NT2/D1 (cell line): ENCODE measurements around the gene CAPN13.

Source experiments
- YY1 ChIP-seq: IDR thresholded peaks from 2 replicates; pipeline ENCODE4 v1.6.1; 2011; ENCODE audit not compliant: insufficient read length, insufficient read depth
- ZNF274 ChIP-seq: IDR thresholded peaks from 2 replicates; pipeline ENCODE4 v1.6.1; 2011; ENCODE audit warnings: mild to moderate bottlenecking, low read depth, low read length

DNA sequence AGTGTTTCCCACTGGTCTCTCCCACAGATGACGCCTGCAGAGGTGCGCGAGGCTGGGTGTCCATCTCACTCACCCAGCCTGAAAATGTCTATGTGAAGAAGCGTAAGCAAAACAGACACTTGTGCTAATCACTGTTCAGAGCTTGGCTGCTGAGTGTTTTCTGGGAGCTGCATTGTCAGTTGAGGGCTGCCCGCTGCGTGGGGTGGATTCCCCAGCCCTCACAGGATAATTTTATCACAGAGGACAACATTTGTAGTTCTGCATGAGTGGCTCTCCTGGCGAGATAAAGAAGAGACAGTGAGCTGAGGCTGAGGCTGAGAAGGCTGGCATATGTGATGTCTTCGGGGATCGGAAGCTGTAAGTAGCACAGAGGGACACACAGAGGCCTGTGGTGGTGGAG is 16.2 kb upstream of the CAPN13 start:
- TF ChIP-seq YY1 = no peak
- TF ChIP-seq ZNF274 = no peak
